Fibroblast of villous mesenchyme (primary cell): ENCODE measurements around the gene TMEM221. TPM values are rescaled to one million over a fixed set of nuclear protein-coding genes. Genes with fewer than 3 reads are reported as not detected.
A peak's percentile ranks its signal among the peaks of the same experiment; 100 is the strongest.

Experiments
- DNase-seq: peaks from one replicate; pipeline ENCODE4 v3.0.0-alpha.2; 2010; ENCODE audit warnings: low read depth
- H3K4me3 ChIP-seq: 2 replicates; pipeline ENCODE4 v1.5.1; 2011; ENCODE audit warnings: low read depth, mild to moderate bottlenecking, low read length
- CTCF ChIP-seq: IDR thresholded peaks from 2 replicates; pipeline ENCODE4 v1.5.1; 2012; ENCODE audit warnings: low read depth, mild to moderate bottlenecking, low read length; ENCODE audit not compliant: insufficient read depth
- total RNA-seq: library from RNA; depleted of rRNA; stranded (reverse); fragments of >200 nt; gene quantifications from 2 replicates; pipeline ENCODE4 v1.2.3, GENCODE V29; 2012

TMEM221 gene
- total RNA-seq, 1 donor, result not detected

DNA sequence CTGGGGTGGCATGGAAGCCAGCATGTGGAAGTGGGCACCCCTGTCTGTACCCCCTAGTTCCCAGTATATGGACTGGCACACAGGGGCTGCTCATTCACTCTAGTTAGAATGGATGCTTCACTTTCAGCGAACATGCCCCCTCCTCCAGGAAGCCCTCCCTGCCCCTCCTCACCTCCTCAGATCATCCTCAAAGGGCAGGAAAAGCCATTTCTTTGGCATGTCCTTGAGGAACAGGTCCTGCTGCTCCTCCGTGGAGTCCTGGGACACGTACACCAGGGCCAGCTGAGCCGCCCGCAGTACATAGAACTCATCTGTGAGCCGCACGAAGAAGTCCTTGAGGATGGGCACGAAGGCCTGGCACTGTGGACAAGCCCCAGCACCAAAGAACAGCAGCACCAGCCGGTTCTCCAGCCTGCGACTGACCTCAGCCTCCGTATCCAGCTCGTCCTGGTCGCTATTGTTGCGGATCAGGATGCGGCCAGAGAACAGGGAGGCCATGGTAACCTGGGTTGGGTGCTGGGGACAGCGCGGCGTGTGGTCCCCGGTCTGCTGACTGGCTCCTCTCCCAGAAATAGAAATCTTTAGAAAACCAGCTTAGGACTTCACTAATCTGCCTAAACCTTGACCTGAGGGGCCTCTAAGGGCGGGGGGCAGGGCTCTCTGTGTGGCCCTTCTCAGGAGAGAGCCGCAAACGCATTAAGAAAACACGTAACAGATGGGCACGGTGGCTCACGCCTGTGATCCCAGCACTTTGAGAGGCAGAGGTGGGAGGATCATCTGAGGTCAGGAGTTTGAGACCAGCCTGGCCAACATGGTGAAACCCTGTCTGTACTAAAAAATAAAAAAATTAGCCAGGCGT, 12.1 kb upstream of the TMEM221 start, which contains the start of gene NXNL1:
Gene NXNL1, minus strand, starts transcription at position 555 of the 859 bp plus-strand sequence. Its CDS starts 57 bp downstream, at position 498.
- DNase-seq, result no peak
- no peak within 1 kb of the TSS for H3K4me3 ChIP-seq
- no peak for TF ChIP-seq CTCF

DNA sequence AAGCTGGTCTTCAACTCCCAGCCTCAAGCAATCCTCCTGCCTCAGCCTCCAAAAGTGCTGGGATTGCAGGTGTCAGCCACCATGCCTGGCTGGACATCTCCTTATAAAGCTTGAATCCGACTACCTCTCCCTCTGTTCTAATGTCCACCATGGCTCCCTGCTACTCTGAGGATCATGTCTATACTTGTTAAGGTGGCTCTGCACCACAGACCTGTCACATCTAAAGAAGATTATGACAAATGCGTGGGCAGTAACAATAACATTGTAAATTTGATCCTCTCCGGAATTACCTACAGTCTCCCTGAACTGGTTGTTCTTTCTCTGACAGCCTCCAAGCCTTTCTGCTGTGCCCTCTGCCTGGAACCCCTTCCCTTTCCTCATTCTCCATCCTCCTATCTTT, 10.5 kb upstream of the TMEM221 start:
- H3K4me3 ChIP-seq, result no peak overlapping the region
- TF ChIP-seq CTCF, result no peak
- no peak for DNase-seq

- no peak for TF ChIP-seq CTCF
- peak; percentile 30 for DNase-seq
- H3K4me3 ChIP-seq, result no peak overlapping the region
Measured at GRCh38 chr19:17457616-17458015, 9.1 kb upstream of the TMEM221 start.

GRCh38 chr19:17456127-17456526, 7.7 kb upstream of the TMEM221 start:
- no peak for TF ChIP-seq CTCF
- H3K4me3 ChIP-seq, result no peak overlapping the region
- DNase-seq, result no peak

DNA sequence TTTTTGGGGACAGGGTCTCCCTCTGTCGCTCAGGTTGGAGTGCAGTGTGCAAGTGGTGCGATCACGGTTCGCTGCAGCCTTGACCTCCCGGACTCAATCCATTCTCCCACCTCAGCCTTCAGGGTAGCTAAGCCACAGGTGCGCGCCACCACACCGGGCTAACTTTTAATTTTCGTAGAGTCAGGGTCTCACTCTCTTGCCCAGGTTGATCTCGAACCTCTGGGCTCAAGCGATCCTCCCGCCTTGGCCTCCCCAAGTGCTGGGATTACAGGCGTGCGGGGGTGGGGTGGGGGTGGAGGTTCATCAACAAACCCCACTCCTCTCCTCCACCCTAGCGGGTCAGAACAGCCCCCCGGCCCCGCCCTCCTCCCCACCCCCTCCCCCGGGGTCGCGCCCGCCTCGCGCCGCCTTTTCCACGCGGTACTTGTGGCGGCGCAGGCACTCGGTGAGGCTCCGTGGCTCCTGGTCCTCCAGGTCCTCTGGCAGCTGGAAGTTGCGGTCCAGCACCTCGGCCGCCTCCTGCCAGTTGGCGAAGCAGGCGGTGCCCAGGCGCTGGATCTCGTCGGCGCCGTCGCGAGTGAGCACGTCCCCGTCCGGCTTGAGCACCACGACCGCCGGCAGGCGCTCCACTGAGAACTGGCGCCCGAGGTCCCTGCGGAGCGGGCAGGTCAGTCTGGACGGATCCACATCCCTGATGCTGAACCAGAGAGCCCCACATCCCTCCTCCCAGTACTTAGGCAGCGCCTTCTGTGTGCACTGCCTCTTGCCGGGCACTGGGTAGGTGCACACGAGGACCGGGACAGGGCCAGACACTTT, 7.0 kb upstream of the TMEM221 start:
- no peak for TF ChIP-seq CTCF
- DNase-seq, result no peak

GRCh38 chr19:17454576-17455071, 6.2 kb upstream of the TMEM221 start:
- DNase-seq, result no peak
- no peak for TF ChIP-seq CTCF

More for the DNA sequence above, 7.0 kb upstream of the TMEM221 start:
- no peak overlapping the region for H3K4me3 ChIP-seq

More at GRCh38 chr19:17454576-17455071, 6.2 kb upstream of the TMEM221 start:
- no peak overlapping the region for H3K4me3 ChIP-seq
